ACC112 (cell line): ENCODE data around the gene OGN.

Source experiments
- H2AFZ ChIP-seq: fragments of 200-600 bp; sonication (generic); one replicate; pipeline ENCODE4 v1.6.0; 2017; ENCODE audit warnings: antibody characterized with exemption, low read length; ENCODE audit not compliant: unreplicated experiment
- H3K27ac ChIP-seq: fragments of 200-600 bp; sonication (generic); 2 replicates; pipeline ENCODE4 v1.5.1; 2014; ENCODE audit warnings: low read depth, mild to moderate bottlenecking, antibody characterized with exemption, low read length, moderate library complexity
- H3K27me3 ChIP-seq: fragments of 200-600 bp; sonication (generic); 2 replicates; pipeline ENCODE4 v1.6.1; 2014; ENCODE audit warnings: mild to moderate bottlenecking, antibody characterized with exemption, low read length, moderate library complexity, mixed read lengths; ENCODE audit not compliant: insufficient read depth
- H3K36me3 ChIP-seq: fragments of 200-600 bp; sonication (generic); 2 replicates; pipeline ENCODE4 v1.6.1; 2016; ENCODE audit warnings: mild to moderate bottlenecking, antibody characterized with exemption, low read length, moderate library complexity, mixed read lengths; ENCODE audit not compliant: insufficient read depth
- H3K4me1 ChIP-seq: fragments of 200-600 bp; sonication (generic); one replicate; pipeline ENCODE4 v1.6.1; 2016; ENCODE audit warnings: low read length, mixed read lengths; ENCODE audit not compliant: insufficient read depth, unreplicated experiment, control insufficient read depth
- H3K4me3 ChIP-seq: fragments of 200-600 bp; sonication (generic); 2 replicates; pipeline ENCODE4 v1.5.1; 2014; ENCODE audit warnings: mild to moderate bottlenecking, low read depth, low read length
- H3K79me2 ChIP-seq: fragments of 200-600 bp; sonication (generic); one replicate; pipeline ENCODE4 v1.6.0; 2016; ENCODE audit warnings: low read length; ENCODE audit not compliant: control insufficient read depth, unreplicated experiment, insufficient read depth

OGN gene

GRCh38 chr9:92381775-92382174, 22.6 kb downstream of the OGN start:
- H2AFZ ChIP-seq = no peak overlapping the region
- peaks cover 23% of the 10 kb centered on the region for H3K4me1 ChIP-seq
- no peaks in the 10 kb centered on the region for H3K36me3 ChIP-seq
- no peaks in the 10 kb centered on the region for H3K79me2 ChIP-seq
- no peak overlapping the region for H3K4me3 ChIP-seq
- no peak overlapping the region for H3K27ac ChIP-seq
- no peaks in the 10 kb centered on the region for H3K27me3 ChIP-seq

- Histone ChIP-seq H2AFZ (no peak overlapping the region), H3K79me2 (no peaks in the 10 kb centered on the region), H3K4me3 (no peak overlapping the region), H3K27ac (no peak overlapping the region), H3K27me3 (no peaks in the 10 kb centered on the region), H3K4me1 (peaks cover 18% of the 10 kb centered on the region), H3K36me3 (no peaks in the 10 kb centered on the region)
Measured at GRCh38 chr9:92380603-92381002, 23.8 kb downstream of the OGN start.

GRCh38 chr9:92378865-92379560, 25.4 kb downstream of the OGN start:
- Histone ChIP-seq H3K4me3 (no peak overlapping the region), H3K27ac (no peak overlapping the region), H3K4me1 (peaks cover 3% of the 10 kb centered on the region), H3K79me2 (no peaks in the 10 kb centered on the region), H3K36me3 (peaks cover 8% of the 10 kb centered on the region; the same call in 1 of the 2 replicates), H3K27me3 (no peaks in the 10 kb centered on the region), H2AFZ (no peak overlapping the region)

GRCh38 chr9:92377876-92378275, 26.5 kb downstream of the OGN start:
- H3K27me3 ChIP-seq = no peaks in the 10 kb centered on the region
- no peak overlapping the region for H2AFZ ChIP-seq
- no peaks in the 10 kb centered on the region for H3K79me2 ChIP-seq
- H3K4me1 ChIP-seq = no peaks in the 10 kb centered on the region
- peaks cover 8% of the 10 kb centered on the region; the same call in 1 of the 2 replicates for H3K36me3 ChIP-seq
- no peak overlapping the region for H3K4me3 ChIP-seq
- no peak overlapping the region for H3K27ac ChIP-seq

- Histone ChIP-seq H3K79me2 (no peaks in the 10 kb centered on the region), H3K4me1 (no peaks in the 10 kb centered on the region), H3K36me3 (peaks cover 12% of the 10 kb centered on the region; the same call in 1 of the 2 replicates), H3K27me3 (no peaks in the 10 kb centered on the region), H3K27ac (no peak overlapping the region), H3K4me3 (no peak overlapping the region), H2AFZ (no peak overlapping the region)
Measured at GRCh38 chr9:92373167-92373566, 31.2 kb downstream of the OGN start.

GRCh38 chr9:92369075-92369474, 35.3 kb downstream of the OGN start:
- no peak overlapping the region for H2AFZ ChIP-seq

GRCh38 chr9:92360083-92360482, 44.3 kb downstream of the OGN start:
- Histone ChIP-seq H3K27ac (no peak overlapping the region), H3K79me2 (no peaks in the 10 kb centered on the region), H3K27me3 (no peaks in the 10 kb centered on the region), H3K36me3 (peaks cover 9% of the 10 kb centered on the region; the same call in 1 of the 2 replicates), H2AFZ (no peak overlapping the region), H3K4me1 (no peaks in the 10 kb centered on the region), H3K4me3 (no peak overlapping the region)

More at GRCh38 chr9:92369075-92369474, 35.3 kb downstream of the OGN start:
- H3K27ac ChIP-seq = no peak overlapping the region
- no peak overlapping the region for H3K4me3 ChIP-seq
- no peaks in the 10 kb centered on the region for H3K4me1 ChIP-seq
- H3K27me3 ChIP-seq = no peaks in the 10 kb centered on the region
- H3K36me3 ChIP-seq = peaks cover 7% of the 10 kb centered on the region; the same call in 1 of the 2 replicates
- no peaks in the 10 kb centered on the region for H3K79me2 ChIP-seq

GRCh38 chr9:92359394-92359995, 44.9 kb downstream of the OGN start:
- Histone ChIP-seq H3K4me1 (no peaks in the 10 kb centered on the region), H3K36me3 (peaks cover 9% of the 10 kb centered on the region; the same call in 1 of the 2 replicates), H3K79me2 (no peaks in the 10 kb centered on the region), H3K27ac (no peak overlapping the region), H3K4me3 (no peak overlapping the region), H3K27me3 (no peaks in the 10 kb centered on the region), H2AFZ (no peak overlapping the region)

- Histone ChIP-seq H3K27me3 (no peaks in the 10 kb centered on the region), H3K4me3 (no peak overlapping the region), H3K79me2 (no peaks in the 10 kb centered on the region), H3K36me3 (peaks cover 13% of the 10 kb centered on the region; the same call in 1 of the 2 replicates), H3K27ac (no peak overlapping the region), H2AFZ (no peak overlapping the region), H3K4me1 (peaks cover 11% of the 10 kb centered on the region)
Measured at GRCh38 chr9:92353051-92353450, 51.3 kb downstream of the OGN start.

- H3K4me1 ChIP-seq = peaks cover 11% of the 10 kb centered on the region
- no peaks in the 10 kb centered on the region for H3K27me3 ChIP-seq
- peak overlapping the region; percentile 11; the same call in 1 of the 2 replicates for H3K27ac ChIP-seq
- no peaks in the 10 kb centered on the region for H3K79me2 ChIP-seq
- no peak overlapping the region for H3K4me3 ChIP-seq
- 0 out of 2 replicates have a peak, but pooled peaks cover 6% of the 10 kb centered on the region for H3K36me3 ChIP-seq
- no peak overlapping the region for H2AFZ ChIP-seq
Measured at GRCh38 chr9:92350740-92351133, 53.6 kb downstream of the OGN start.
